ENCODE data around the gene FUNDC2. TPM values are rescaled to one million over a fixed set of nuclear protein-coding genes. Genes with fewer than 3 reads are reported as not detected.

FUNDC2 gene
- total RNA-seq, 3 donors from 2014 or later (not counting 1 experiment from before 2014, with no cell fraction given), result 49.7 to 52.9 (median 52.1) TPM

GRCh38 chrX:155028129-155028528 lies 1.5 kb downstream of the FUNDC2 start:
- no peaks in the 10 kb centered on the region for H3K27me3 Mint-ChIP-seq (ENCODE audit: low read depth in 2 of 2)
- H3K27ac Mint-ChIP-seq, result peak overlapping the region; percentile 87 to 95
- H3K4me3 ChIP-seq (ENCODE audit: low read length), result no peak overlapping the region
- WGBS (ENCODE audit: insufficient coverage), result 32% methylated on average over 2 of the region's 3 CpGs
- peak overlapping the region; percentile 100 for H3K27ac ChIP-seq (ENCODE audit: low read length)
- no peaks in the 10 kb centered on the region for H3K36me3 Mint-ChIP-seq
- no peaks in the 10 kb centered on the region for H3K9me3 ChIP-seq (ENCODE audit: control insufficient read depth, insufficient read depth, low read length)
- H3K4me1 ChIP-seq (ENCODE audit: control insufficient read depth, insufficient read depth, low read length), result no peaks in the 10 kb centered on the region
- ATAC-seq (no peak), DNase-seq (peak in 1 of 2 donors; percentile 7)
- H3K4me3 Mint-ChIP-seq, result no peak overlapping the region
- no peak for TF ChIP-seq CTCF (IDR thresholded peaks at IDR 0.05)
- H3K36me3 ChIP-seq (ENCODE audit: control insufficient read depth, insufficient read depth, low read length), result no peaks in the 10 kb centered on the region
- intact Hi-C loops (cut with micrococcal nuclease), result no loop called here
- peaks cover 5 to 6% of the 10 kb centered on the region in 2 donors for H3K4me1 Mint-ChIP-seq
- H3K9me3 Mint-ChIP-seq, result no peaks in the 10 kb centered on the region
- no peaks in the 10 kb centered on the region for H3K27me3 ChIP-seq (ENCODE audit: control insufficient read depth, insufficient read depth, low read length)

GRCh38 chrX:155028877-155029291 lies 2.2 kb downstream of the FUNDC2 start:
- Mint-ChIP-seq H3K36me3 (no peaks in the 10 kb centered on the region), H3K27ac (peak overlapping the region; percentile 87 to 95), H3K4me3 (peak overlapping the region; percentile 28), H3K27me3 (ENCODE audit: low read depth in 2 of 2) (no peaks in the 10 kb centered on the region), H3K9me3 (no peaks in the 10 kb centered on the region), H3K4me1 (peaks cover 5 to 6% of the 10 kb centered on the region in 2 donors)
- DNase-seq (no peak), ATAC-seq (no peak)
- Histone ChIP-seq H3K36me3 (ENCODE audit: control insufficient read depth, insufficient read depth, low read length) (no peaks in the 10 kb centered on the region), H3K27me3 (ENCODE audit: control insufficient read depth, insufficient read depth, low read length) (no peaks in the 10 kb centered on the region), H3K27ac (ENCODE audit: low read length) (no peak overlapping the region), H3K4me3 (ENCODE audit: low read length) (no peak overlapping the region), H3K4me1 (ENCODE audit: control insufficient read depth, insufficient read depth, low read length) (no peaks in the 10 kb centered on the region), H3K9me3 (ENCODE audit: control insufficient read depth, insufficient read depth, low read length) (no peaks in the 10 kb centered on the region)
- intact Hi-C loops (cut with micrococcal nuclease), result no loop called here
- TF ChIP-seq CTCF (IDR thresholded peaks at IDR 0.05), result no peak
- no CpG with 5 or more reads among the region's 2 CpGs for WGBS (ENCODE audit: insufficient coverage)

- H3K27ac Mint-ChIP-seq, result no peak overlapping the region
- peaks cover 5% of the 10 kb centered on the region for H3K36me3 ChIP-seq (ENCODE audit: control insufficient read depth, insufficient read depth, low read length)
- H3K4me1 ChIP-seq (ENCODE audit: control insufficient read depth, insufficient read depth, low read length), result no peaks in the 10 kb centered on the region
Measured at GRCh38 chrX:155031657-155032056, 5.0 kb downstream of the FUNDC2 start.

More at GRCh38 chrX:155031657-155032056, 5.0 kb downstream of the FUNDC2 start:
- H3K36me3 Mint-ChIP-seq, result peaks cover 11% of the 10 kb centered on the region
- no peak overlapping the region for H3K4me3 ChIP-seq (ENCODE audit: low read length)
- intact Hi-C loops (cut with micrococcal nuclease), result no loop called here
- no peaks in the 10 kb centered on the region for H3K27me3 ChIP-seq (ENCODE audit: control insufficient read depth, insufficient read depth, low read length)
- WGBS (ENCODE audit: insufficient coverage), result 100% methylated on average over 1 of the region's 5 CpGs
- peaks cover 5 to 6% of the 10 kb centered on the region in 2 donors for H3K4me1 Mint-ChIP-seq
- no peak for TF ChIP-seq CTCF (IDR thresholded peaks at IDR 0.05)
- H3K27me3 Mint-ChIP-seq (ENCODE audit: low read depth in 2 of 2), result no peaks in the 10 kb centered on the region
- no peak overlapping the region for H3K4me3 Mint-ChIP-seq
- H3K9me3 Mint-ChIP-seq, result no peaks in the 10 kb centered on the region
- H3K9me3 ChIP-seq (ENCODE audit: control insufficient read depth, insufficient read depth, low read length), result no peaks in the 10 kb centered on the region
- H3K27ac ChIP-seq (ENCODE audit: low read length), result no peak overlapping the region
- DNase-seq (no peak), ATAC-seq (no peak)

Data from natural killer cell (primary cell).